H9 (cell line): ENCODE results near the gene SELENOI. TPM values are rescaled to one million over a fixed set of nuclear protein-coding genes. Genes with fewer than 3 reads are reported as not detected.

Experiments used
- DNase-seq: peaks from one replicate; pipeline ENCODE4 v3.0.0-alpha.2; 2017
- H2AFZ ChIP-seq: one replicate; pipeline ENCODE4 v1.6.1; 2013; ENCODE audit warnings: mild to moderate bottlenecking, low read length, control low read depth, moderate library complexity
- H2AK5ac ChIP-seq: 2 replicates; pipeline ENCODE4 v1.6.1; 2013; ENCODE audit warnings: low read length, control low read depth, mixed read lengths; ENCODE audit not compliant: insufficient read length
- H2BK120ac ChIP-seq: one replicate; pipeline ENCODE4 v1.6.1; 2013; ENCODE audit warnings: low read depth, mild to moderate bottlenecking, low read length, control low read depth, inconsistent platforms; ENCODE audit not compliant: poor library complexity, severe bottlenecking
- H2BK12ac ChIP-seq: 2 replicates; pipeline ENCODE4 v1.6.1; 2013; ENCODE audit warnings: low read length, control low read depth, mixed read lengths, low read depth; ENCODE audit not compliant: insufficient read length
- H2BK15ac ChIP-seq: 2 replicates; pipeline ENCODE4 v1.6.1; 2013; ENCODE audit warnings: low read depth, low read length, control low read depth
- H2BK20ac ChIP-seq: one replicate; pipeline ENCODE4 v1.6.1; 2013; ENCODE audit warnings: low read depth, mild to moderate bottlenecking, low read length, control low read depth, inconsistent platforms; ENCODE audit not compliant: poor library complexity, severe bottlenecking
- H2BK5ac ChIP-seq: 2 replicates; pipeline ENCODE4 v1.6.1; 2013; ENCODE audit warnings: low read length, control low read depth, mixed read lengths; ENCODE audit not compliant: insufficient read length
- H3K14ac ChIP-seq: 2 replicates; pipeline ENCODE4 v1.6.1; 2013; ENCODE audit warnings: low read length, control low read depth; ENCODE audit not compliant: insufficient read depth
- H3K18ac ChIP-seq: 2 replicates; pipeline ENCODE4 v1.6.1; 2013; ENCODE audit warnings: low read depth, mild to moderate bottlenecking, mixed read lengths, low read length, control low read depth; ENCODE audit not compliant: insufficient read length
- H3K23ac ChIP-seq: 2 replicates; pipeline ENCODE4 v1.6.1; 2013; ENCODE audit warnings: low read length, control low read depth, mixed read lengths, low read depth; ENCODE audit not compliant: insufficient read length
- H3K23me2 ChIP-seq: 2 replicates; pipeline ENCODE4 v1.6.1; 2013; ENCODE audit warnings: low read depth, mild to moderate bottlenecking, mixed read lengths, low read length, control low read depth; ENCODE audit not compliant: insufficient read length, poor library complexity, severe bottlenecking
- H3K27ac ChIP-seq: 2 replicates; pipeline ENCODE4 v1.5.1; 2013; ENCODE audit warnings: low read length, control low read depth, mixed read lengths, low read depth; ENCODE audit not compliant: insufficient read length
- H3K27me3 ChIP-seq: 2 replicates; pipeline ENCODE4 v1.6.1; 2013; ENCODE audit warnings: low read length, control low read depth, inconsistent platforms; ENCODE audit not compliant: insufficient read depth
- H3K4ac ChIP-seq: 2 replicates; pipeline ENCODE4 v1.6.1; 2013; ENCODE audit warnings: low read depth, mild to moderate bottlenecking, control low read depth, inconsistent platforms, low read length, moderate library complexity
- H3K4me1 ChIP-seq: 2 replicates; pipeline ENCODE4 v1.6.1; 2013; ENCODE audit warnings: low read length, control low read depth, inconsistent platforms; ENCODE audit not compliant: insufficient read depth
- H3K4me2 ChIP-seq: 2 replicates; pipeline ENCODE4 v1.6.1; 2013; ENCODE audit warnings: low read length, control low read depth, mixed read lengths; ENCODE audit not compliant: insufficient read length, insufficient read depth
- H3K56ac ChIP-seq: 2 replicates; pipeline ENCODE4 v1.6.1; 2013; ENCODE audit warnings: low read depth, mild to moderate bottlenecking, mixed read lengths, low read length, control low read depth; ENCODE audit not compliant: insufficient read length
- H3K79me1 ChIP-seq: 2 replicates; pipeline ENCODE4 v1.6.1; 2013; ENCODE audit warnings: low read depth, mild to moderate bottlenecking, moderate library complexity, low read length, control low read depth, inconsistent platforms; ENCODE audit not compliant: insufficient read depth, poor library complexity, severe bottlenecking
- H3K79me2 ChIP-seq: 2 replicates; pipeline ENCODE4 v1.6.1; 2013; ENCODE audit warnings: low read length, control low read depth, inconsistent platforms; ENCODE audit not compliant: insufficient read depth
- H3K9ac ChIP-seq: 2 replicates; pipeline ENCODE4 v1.6.1; 2013; ENCODE audit warnings: low read length, control low read depth, mixed read lengths; ENCODE audit not compliant: insufficient read length; ENCODE audit errors: extremely low read depth
- H3K9me3 ChIP-seq: one replicate; pipeline ENCODE4 v1.6.1; 2013; ENCODE audit warnings: low read depth, low read length, inconsistent platforms; ENCODE audit not compliant: control insufficient read depth
- H3T11ph ChIP-seq: one replicate; pipeline ENCODE4 v1.6.1; 2013; ENCODE audit warnings: mild to moderate bottlenecking, low read length, control low read depth, inconsistent platforms
- H4K20me1 ChIP-seq: one replicate; pipeline ENCODE4 v1.6.1; 2013; ENCODE audit not compliant: control insufficient read depth, insufficient read length, insufficient read depth
- H4K5ac ChIP-seq: 2 replicates; pipeline ENCODE4 v1.6.1; 2013; ENCODE audit warnings: low read depth, mild to moderate bottlenecking, mixed read lengths, low read length, control low read depth; ENCODE audit not compliant: insufficient read length
- H4K8ac ChIP-seq: replicated peaks from 2 replicates; pipeline ENCODE4 v1.6.1; 2013; ENCODE audit warnings: low read length, control low read depth, mixed read lengths, low read depth; ENCODE audit not compliant: insufficient read length
- H4K91ac ChIP-seq: 2 replicates; pipeline ENCODE4 v1.6.1; 2013; ENCODE audit warnings: low read depth, mild to moderate bottlenecking, moderate library complexity, mixed read lengths, low read length, control low read depth; ENCODE audit not compliant: insufficient read length
- H3K27ac Mint-ChIP-seq, 3 experiments: 2 replicates in 2 of 3; 3 replicates in 1 of 3; pipeline ENCODE4 v1.8.0; 2020 to 2021; ENCODE audit warnings: mixed read lengths in 3 of 3, mild to moderate bottlenecking in 1 of 3, moderate library complexity in 1 of 3
- H3K27me3 Mint-ChIP-seq: 2 replicates; pipeline ENCODE4 v1.8.0; 2021; ENCODE audit warnings: low read depth, mild to moderate bottlenecking, moderate library complexity, mixed read lengths
- H3K36me3 Mint-ChIP-seq, 3 experiments: 2 replicates in 2 of 3; 3 replicates in 1 of 3; pipeline ENCODE4 v1.8.0; 2020 to 2021; ENCODE audit warnings: low read depth in 3 of 3, mixed read lengths in 3 of 3; ENCODE audit not compliant: insufficient read depth in 1 of 3
- H3K4me1 Mint-ChIP-seq, 2 experiments: 2 replicates each; pipeline ENCODE4 v1.8.0; 2020; ENCODE audit warnings: mixed read lengths in 2 of 2
- H3K4me3 Mint-ChIP-seq, 2 experiments: 2 replicates in 1 of 2; 3 replicates in 1 of 2; pipeline ENCODE4 v1.8.0; 2020 to 2021; ENCODE audit warnings: mild to moderate bottlenecking in 2 of 2, mixed read lengths in 2 of 2, moderate library complexity in 1 of 2
- H3K9me3 Mint-ChIP-seq, 2 experiments: 2 replicates in 1 of 2; 3 replicates in 1 of 2; pipeline ENCODE4 v1.8.0; 2020; ENCODE audit warnings: mild to moderate bottlenecking in 2 of 2, mixed read lengths in 2 of 2, moderate library complexity in 1 of 2
- WGBS: extraction: QIAGEN DNeasy Blood & Tissue Kit; methylation state at CpG from one replicate; pipeline ENCODE4 v1.1.7; 2013; ENCODE audit warnings: missing lambda C conversion rate, low lambda C conversion rate, mixed read lengths; ENCODE audit not compliant: insufficient read length; ENCODE audit errors: extremely low coverage; 5-methylcytosine and 5-hydroxymethylcytosine counted together
- total RNA-seq: library from RNA; stranded (reverse); gene quantifications from 2 replicates; pipeline ENCODE4 v1.2.1, GENCODE V29; 2021
- TF ChIP-seq, protein P1 (sequence below): fragments of 200-600 bp; sonication (generic); conservative IDR thresholded peaks from 3 replicates; pipeline ENCODE4 v1.8.0; 2021; ENCODE audit warnings: antibody characterized with exemption, mild to moderate bottlenecking

Gene SELENOI
- total RNA-seq, 1 experiment from 2014 or later = 41.9 TPM

DNA sequence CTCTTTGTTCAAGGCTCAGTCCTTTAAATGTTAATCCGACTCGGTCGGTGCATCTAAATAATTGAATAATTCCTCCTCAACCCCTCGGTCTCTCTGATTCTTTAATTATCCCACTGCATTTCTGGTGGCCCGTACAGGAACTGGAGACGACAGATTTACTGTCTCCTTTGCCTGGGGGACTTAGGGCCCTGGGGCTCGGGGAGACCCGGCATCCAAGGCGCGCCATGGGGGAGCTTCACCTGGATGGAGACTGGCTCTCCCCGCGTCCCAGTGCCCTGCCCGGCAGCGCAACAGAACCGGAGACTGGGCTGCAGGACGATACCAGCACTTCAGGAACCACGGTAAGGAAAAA is 47.7 kb upstream of the SELENOI start:
- no peaks in the 10 kb centered on the region for H3K79me1 ChIP-seq
- peaks cover 15% of the 10 kb centered on the region for H3K23me2 ChIP-seq
- no peak overlapping the region for H3K4ac ChIP-seq
- DNase-seq = no peak
- peak overlapping the region; percentile 82 for H3K4me2 ChIP-seq
- H3K9ac ChIP-seq = peak overlapping the region; percentile 73
- no peak overlapping the region for H2BK15ac ChIP-seq
- H2AFZ ChIP-seq = no peak overlapping the region
- no peak overlapping the region for H2BK12ac ChIP-seq
- H2AK5ac ChIP-seq = no peak overlapping the region
- Mint-ChIP-seq H3K4me1 (peaks cover 0 to 7% of the 10 kb centered on the region in 2 experiments; a peak in 3 of 4 replicates), H3K9me3 (no peaks in the 10 kb centered on the region), H3K27me3 (peaks cover 14% of the 10 kb centered on the region; the same call in 1 of the 2 replicates), H3K4me3 (no peak overlapping the region), H3K27ac (no peak overlapping the region), H3K36me3 (no peaks in the 10 kb centered on the region)
- H3T11ph ChIP-seq = no peak overlapping the region
- H3K79me2 ChIP-seq = no peaks in the 10 kb centered on the region
- H3K4me1 ChIP-seq = peaks cover 6% of the 10 kb centered on the region; the same call in 1 of the 2 replicates
- no peaks in the 10 kb centered on the region for H4K20me1 ChIP-seq
- H2BK5ac ChIP-seq = no peak overlapping the region
- no CpG with 5 or more reads among the region's 17 CpGs for WGBS
- H4K91ac ChIP-seq = no peak overlapping the region
- H2BK20ac ChIP-seq = no peak overlapping the region
- H2BK120ac ChIP-seq = no peak overlapping the region
- no peaks in the 10 kb centered on the region for H3K27me3 ChIP-seq
- no peak overlapping the region for H3K23ac ChIP-seq
- H3K14ac ChIP-seq = peak overlapping the region; percentile 53
- H3K56ac ChIP-seq = no peak overlapping the region
- no peak overlapping the region for H4K5ac ChIP-seq
- no peak overlapping the region for H4K8ac ChIP-seq
- H3K9me3 ChIP-seq = no peaks in the 10 kb centered on the region
- peak overlapping the region; percentile 74 for H3K18ac ChIP-seq
- TF ChIP-seq, protein P1, sequence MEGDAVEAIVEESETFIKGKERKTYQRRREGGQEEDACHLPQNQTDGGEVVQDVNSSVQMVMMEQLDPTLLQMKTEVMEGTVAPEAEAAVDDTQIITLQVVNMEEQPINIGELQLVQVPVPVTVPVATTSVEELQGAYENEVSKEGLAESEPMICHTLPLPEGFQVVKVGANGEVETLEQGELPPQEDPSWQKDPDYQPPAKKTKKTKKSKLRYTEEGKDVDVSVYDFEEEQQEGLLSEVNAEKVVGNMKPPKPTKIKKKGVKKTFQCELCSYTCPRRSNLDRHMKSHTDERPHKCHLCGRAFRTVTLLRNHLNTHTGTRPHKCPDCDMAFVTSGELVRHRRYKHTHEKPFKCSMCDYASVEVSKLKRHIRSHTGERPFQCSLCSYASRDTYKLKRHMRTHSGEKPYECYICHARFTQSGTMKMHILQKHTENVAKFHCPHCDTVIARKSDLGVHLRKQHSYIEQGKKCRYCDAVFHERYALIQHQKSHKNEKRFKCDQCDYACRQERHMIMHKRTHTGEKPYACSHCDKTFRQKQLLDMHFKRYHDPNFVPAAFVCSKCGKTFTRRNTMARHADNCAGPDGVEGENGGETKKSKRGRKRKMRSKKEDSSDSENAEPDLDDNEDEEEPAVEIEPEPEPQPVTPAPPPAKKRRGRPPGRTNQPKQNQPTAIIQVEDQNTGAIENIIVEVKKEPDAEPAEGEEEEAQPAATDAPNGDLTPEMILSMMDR = no peak
- no peak overlapping the region for H3K27ac ChIP-seq
